ENCODE results near the gene PDXK.

GRCh38 chr21:43693981-43694380 is 24.9 kb upstream of the PDXK start:
- TF ChIP-seq CTCF (IDR thresholded peaks at IDR 0.05) (no peak), POLR2A (IDR thresholded peaks at IDR 0.05) (no peak)

Measured in body of pancreas (tissue), 4 donors.